Esophagus muscularis mucosa (tissue), 4 donors: ENCODE results near the gene DERA. TPM values are rescaled to one million over a fixed set of nuclear protein-coding genes. Genes with fewer than 3 reads are reported as not detected.

Experiments used
- DNase-seq: peaks from one replicate; pipeline ENCODE4 v3.0.0-alpha.2; 2017; ENCODE audit errors: extremely low spot score
- H3K27ac ChIP-seq, 4 donors: fragments of 200-600 bp; sonication (generic); replicated peaks in 1 of 4; 1 replicate in 3 of 4; 2 replicates in 1 of 4; pipeline ENCODE4 v1.5.1; 2016 to 2019; ENCODE audit warnings: mild to moderate bottlenecking in 1 of 4
- H3K27me3 ChIP-seq, 4 donors: fragments of 200-600 bp; sonication (generic); one replicate each; pipeline versions ENCODE4 v1.5.1 to v1.6.0; 2016 to 2019
- H3K36me3 ChIP-seq, 4 donors: fragments of 200-600 bp; sonication (generic); one replicate each; pipeline ENCODE4 v1.5.1; 2016 to 2019
- H3K4me1 ChIP-seq, 4 donors: fragments of 200-600 bp; sonication (generic); one replicate each; pipeline ENCODE4 v1.5.1; 2016 to 2019
- H3K4me3 ChIP-seq, 4 donors: fragments of 200-600 bp; sonication (generic); 1 replicate in 2 of 4; 2 replicates in 2 of 4; pipeline ENCODE4 v1.5.1; 2016 to 2019; ENCODE audit warnings: mild to moderate bottlenecking in 4 of 4, moderate library complexity in 1 of 4
- H3K9me3 ChIP-seq, 4 donors: fragments of 200-600 bp; sonication (generic); 1 replicate in 3 of 4; 2 replicates in 1 of 4; pipeline ENCODE4 v1.5.1; 2016 to 2019
- CTCF ChIP-seq, 3 experiments: fragments of 200-600 bp in 2 of 3; fragments of 450-650 bp in 1 of 3; sonication (generic) in 2 of 3; IDR thresholded peaks; one replicate each; pipeline ENCODE4 v1.5.1; 2017 to 2019; ENCODE audit warnings: antibody characterized with exemption in 3 of 3, mild to moderate bottlenecking in 2 of 3, moderate library complexity in 1 of 3
- EP300 ChIP-seq: sonication (generic); formaldehyde crosslinking; IDR thresholded peaks from one replicate; pipeline ENCODE4 v1.6.1; 2017; ENCODE audit warnings: antibody characterized with exemption
- POLR2A ChIP-seq: fragments of 450-650 bp; IDR thresholded peaks from one replicate; pipeline ENCODE4 v1.6.1; 2017; ENCODE audit warnings: antibody characterized with exemption, moderate library complexity, mild to moderate bottlenecking, low read depth
- POLR2AphosphoS5 ChIP-seq, 2 donors: sonication (generic); formaldehyde crosslinking; IDR thresholded peaks; one replicate each; pipeline ENCODE4 v1.6.1; 2017; ENCODE audit warnings: antibody characterized with exemption in 2 of 2
- WGBS: methylation state at CpG from one replicate; pipeline ENCODE4 v1.1.5; 2018; 5-methylcytosine and 5-hydroxymethylcytosine counted together
- intact Hi-C: fragments of 100-400 bp; cut with DNase I; formaldehyde crosslinking; loops from one replicate; pipeline ENCODE4 v1.15.1; 2023
- total RNA-seq, 4 donors: library from RNA; depleted of rRNA; stranded (reverse); fragments of >200 nt; gene quantifications; one replicate each; pipeline versions ENCODE4 v1.1.0 to v1.2.1, GENCODE V29; 2016

Gene DERA
- total RNA-seq, 4 donors from 2014 or later, result 30.6 to 47.3 (median 34.3) TPM

GRCh38 chr12:15880721-15881120 is 30.4 kb upstream of the DERA start:
- TF ChIP-seq POLR2A (no peak), POLR2AphosphoS5 (IDR thresholded peaks at IDR 0.05) (no peak), CTCF (IDR thresholded peaks at IDR 0.05) (no peak), EP300 (no peak)
- no peaks in the 10 kb centered on the region for H3K27me3 ChIP-seq
- H3K27ac ChIP-seq, result no peak overlapping the region
- 98% methylated on average over 3 of the region's 3 CpGs for WGBS
- H3K36me3 ChIP-seq, result no peaks in the 10 kb centered on the region
- no peaks in the 10 kb centered on the region for H3K9me3 ChIP-seq
- DNase-seq, result no peak
- H3K4me1 ChIP-seq, result peaks cover 10 to 34% (median 33%) of the 10 kb centered on the region in 4 donors
- no peak overlapping the region for H3K4me3 ChIP-seq
- intact Hi-C loops, result no loop called here

GRCh38 chr12:15882118-15882971 is 28.8 kb upstream of the DERA start, which contains the start of gene STRAP:
STRAP (plus strand) TSS chr12:15882387; CDS start chr12:15882708, 321 bp downstream.
- peak; percentile 100 for DNase-seq
- H3K36me3 ChIP-seq, result no peaks in the 10 kb centered on the region
- peaks cover 17 to 50% (median 46%) of the 10 kb centered on the region in 4 donors for H3K4me1 ChIP-seq
- peak within 1 kb of the TSS; percentile 96 to 99 (median 98) for H3K27ac ChIP-seq
- WGBS, result under 1% methylated on average over 41 of the region's 63 CpGs
- H3K9me3 ChIP-seq, result no peaks in the 10 kb centered on the region
- TF ChIP-seq POLR2AphosphoS5 (IDR thresholded peaks at IDR 0.05) (peak; percentile 100), CTCF (IDR thresholded peaks at IDR 0.05) (no peak), EP300 (no peak), POLR2A (peak; percentile 91)
- peak within 1 kb of the TSS; percentile 77 to 90 (median 86) for H3K4me3 ChIP-seq
- no peaks in the 10 kb centered on the region for H3K27me3 ChIP-seq
- intact Hi-C loops, result no loop called here

GRCh38 chr12:15883536-15883935 is 27.6 kb upstream of the DERA start:
- Histone ChIP-seq H3K4me3 (peak overlapping the region; percentile 77 to 90 (median 86)), H3K27me3 (no peaks in the 10 kb centered on the region), H3K9me3 (no peaks in the 10 kb centered on the region), H3K4me1 (peaks cover 23 to 62% (median 58%) of the 10 kb centered on the region in 4 donors), H3K27ac (peak overlapping the region; percentile 96 to 99 (median 98)), H3K36me3 (no peaks in the 10 kb centered on the region)
- no peak for DNase-seq
- 49% methylated on average over 6 of the region's 6 CpGs for WGBS
- intact Hi-C loops, result no loop called here
- TF ChIP-seq POLR2A, result no peak
- no peak for TF ChIP-seq EP300
- TF ChIP-seq CTCF (IDR thresholded peaks at IDR 0.05), result no peak
- no peak for TF ChIP-seq POLR2AphosphoS5 (IDR thresholded peaks at IDR 0.05)

GRCh38 chr12:15886372-15887042 is 24.6 kb upstream of the DERA start:
- TF ChIP-seq POLR2AphosphoS5 (IDR thresholded peaks at IDR 0.05) (no peak), CTCF (IDR thresholded peaks at IDR 0.05) (no peak), EP300 (no peak), POLR2A (no peak)
- no peak overlapping the region for H3K4me3 ChIP-seq
- H3K36me3 ChIP-seq, result peaks cover 4 to 19% (median 15%) of the 10 kb centered on the region in 4 donors
- peaks cover 23 to 63% (median 57%) of the 10 kb centered on the region in 4 donors for H3K4me1 ChIP-seq
- H3K27ac ChIP-seq, result no peak overlapping the region
- H3K9me3 ChIP-seq, result no peaks in the 10 kb centered on the region
- H3K27me3 ChIP-seq, result no peaks in the 10 kb centered on the region
- intact Hi-C loops, result no loop called here
- DNase-seq, result no peak
- 85% methylated on average over 7 of the region's 7 CpGs for WGBS
